H1 (cell line): ENCODE data around the gene CERKL. TPM values are rescaled to one million over a fixed set of nuclear protein-coding genes. Genes with fewer than 3 reads are reported as not detected.

Source experiments
- CTCF ChIA-PET: fragments of 300-600 bp; sonication (Branson Sonifier 250); formaldehyde crosslinking; loops from one replicate; lab custom pipeline; 2021; ENCODE audit not compliant: partially characterized antibody; lab: Charles Lee
- POLR2A ChIA-PET: fragments of 300-600 bp; sonication (Branson Sonifier 250); formaldehyde crosslinking; loops from one replicate; lab custom pipeline; 2021; ENCODE audit warnings: inconsistent platforms; ENCODE audit not compliant: partially characterized antibody; lab: Charles Lee
- DNase-seq, 2 experiments: peaks; one replicate each; pipeline versions ENCODE4 v3.0.0 to v3.0.0-alpha.2; 2010 to 2022; ENCODE audit warnings: low spot score in 2 of 2, low read depth in 1 of 2, mixed read lengths in 1 of 2
- FAIRE-seq: peaks from 2 replicates; lab custom pipeline; 2011; peaks lifted over from hg19 to GRCh38; lab: Jason Lieb, UNC
- H2AFZ ChIP-seq: 2 replicates; pipeline ENCODE4 v1.8.1; 2012; ENCODE audit warnings: low read length, inconsistent platforms
- H2AK5ac ChIP-seq: 2 replicates; pipeline ENCODE4 v1.6.1; 2013; ENCODE audit warnings: low read depth, low read length
- H2BK120ac ChIP-seq: replicated peaks from 2 replicates; pipeline ENCODE3; 2013; ENCODE audit warnings: low read depth, low read length, inconsistent platforms
- H2BK12ac ChIP-seq: 2 replicates; pipeline ENCODE4 v1.6.1; 2013; ENCODE audit warnings: low read depth, low read length
- H2BK15ac ChIP-seq: 2 replicates; pipeline ENCODE4 v1.6.1; 2013; ENCODE audit warnings: low read length
- H2BK20ac ChIP-seq: 2 replicates; pipeline ENCODE4 v1.6.1; 2013; ENCODE audit warnings: low read length
- H2BK5ac ChIP-seq: 2 replicates; pipeline ENCODE4 v1.6.1; 2013; ENCODE audit warnings: low read depth, low read length
- H3K14ac ChIP-seq: 2 replicates; pipeline ENCODE4 v1.6.1; 2013; ENCODE audit warnings: inconsistent platforms; ENCODE audit not compliant: insufficient read length
- H3K18ac ChIP-seq: 2 replicates; pipeline ENCODE4 v1.6.1; 2013; ENCODE audit warnings: low read length; ENCODE audit errors: extremely low read depth
- H3K23ac ChIP-seq: 2 replicates; pipeline ENCODE4 v1.6.1; 2013; ENCODE audit warnings: inconsistent platforms; ENCODE audit not compliant: insufficient read length
- H3K23me2 ChIP-seq: 2 replicates; pipeline ENCODE4 v1.6.1; 2013; ENCODE audit warnings: low read depth, low read length
- H3K27ac ChIP-seq: 2 replicates; pipeline ENCODE4 v1.6.1; 2011; ENCODE audit warnings: low read depth, low read length, inconsistent platforms
- H3K27me3 ChIP-seq, 4 experiments: replicated peaks in 1 of 4; 1 replicate in 1 of 4; 2 replicates in 3 of 4; pipeline versions ENCODE4 v1.6.1 to v1.8.1; 2011 to 2013; ENCODE audit warnings: low read length in 3 of 4, mild to moderate bottlenecking in 3 of 4, inconsistent platforms in 2 of 4, mixed read lengths in 2 of 4, moderate library complexity in 1 of 4; ENCODE audit not compliant: control insufficient read depth in 3 of 4, insufficient read depth in 3 of 4; ENCODE audit errors: extremely low read depth in 1 of 4
- H3K36me3 ChIP-seq, 4 experiments: 2 replicates each; pipeline versions ENCODE4 v1.6.1 to v1.8.1; 2011 to 2013; ENCODE audit warnings: mild to moderate bottlenecking in 4 of 4, low read length in 3 of 4, moderate library complexity in 2 of 4, control low read depth in 1 of 4, inconsistent platforms in 1 of 4; ENCODE audit not compliant: insufficient read depth in 4 of 4, control insufficient read depth in 2 of 4
- H3K4ac ChIP-seq: replicated peaks from 2 replicates; pipeline ENCODE3; 2013; ENCODE audit warnings: low read length, low read depth, mixed read lengths, inconsistent platforms; ENCODE audit not compliant: insufficient read length
- H3K4me1 ChIP-seq, 4 experiments: replicated peaks in 1 of 4; 1 replicate in 1 of 4; 2 replicates in 3 of 4; pipeline versions ENCODE4 v1.6.1 to v1.8.1; 2011 to 2013; ENCODE audit warnings: low read length in 3 of 4, inconsistent platforms in 2 of 4, mixed read lengths in 1 of 4; ENCODE audit not compliant: insufficient read depth in 4 of 4, control insufficient read depth in 3 of 4
- H3K4me2 ChIP-seq, 2 experiments: 2 replicates each; pipeline versions ENCODE4 v1.6.1 to v1.8.1; 2011 to 2013; ENCODE audit warnings: low read depth in 2 of 2, low read length in 2 of 2, control low read depth in 1 of 2, inconsistent platforms in 1 of 2, mild to moderate bottlenecking in 1 of 2; ENCODE audit not compliant: insufficient read depth in 1 of 2
- H3K4me3 ChIP-seq, 4 experiments: fragments of 200-600, 300-600 bp in 1 of 4; sonication (generic), shearing (Covaris generic), sonication (Bioruptor Twin) in 1 of 4; 2 replicates each; pipeline versions ENCODE4 v1.5.1 to v1.8.1; 2011 to 2016; ENCODE audit warnings: low read length in 4 of 4, low read depth in 3 of 4, control low read depth in 2 of 4, inconsistent platforms in 2 of 4, mild to moderate bottlenecking in 2 of 4, mixed read lengths in 1 of 4, moderate library complexity in 1 of 4; ENCODE audit not compliant: insufficient read depth in 2 of 4; ENCODE audit errors: extremely low read depth in 1 of 4
- H3K56ac ChIP-seq: replicated peaks from 2 replicates; pipeline ENCODE3; 2013; ENCODE audit warnings: low read depth, mild to moderate bottlenecking, mixed read lengths, low read length, inconsistent platforms; ENCODE audit not compliant: insufficient read length
- H3K79me1 ChIP-seq: 2 replicates; pipeline ENCODE4 v1.6.1; 2013; ENCODE audit warnings: low read depth, low read length, control low read depth
- H3K79me2 ChIP-seq, 2 experiments: 2 replicates each; pipeline versions ENCODE4 v1.6.1 to v1.8.1; 2012 to 2013; ENCODE audit warnings: low read length in 2 of 2, mild to moderate bottlenecking in 2 of 2, inconsistent platforms in 1 of 2; ENCODE audit not compliant: insufficient read depth in 2 of 2, control insufficient read depth in 1 of 2
- H3K9ac ChIP-seq, 4 experiments: replicated peaks in 1 of 4; 1 replicate in 1 of 4; 2 replicates in 3 of 4; pipeline versions ENCODE4 v1.6.1 to v1.8.1; 2011 to 2013; ENCODE audit warnings: low read depth in 3 of 4, low read length in 3 of 4, control low read depth in 2 of 4, mild to moderate bottlenecking in 2 of 4, moderate library complexity in 2 of 4, inconsistent platforms in 1 of 4; ENCODE audit errors: extremely low read depth in 1 of 4
- H3K9me3 ChIP-seq, 2 experiments: 2 replicates each; pipeline versions ENCODE4 v1.6.1 to v1.8.1; 2012 to 2013; ENCODE audit warnings: mild to moderate bottlenecking in 2 of 2, moderate library complexity in 2 of 2, control low read depth in 1 of 2, inconsistent platforms in 1 of 2, low read depth in 1 of 2, low read length in 1 of 2, mixed read lengths in 1 of 2; ENCODE audit not compliant: insufficient read depth in 2 of 2
- H4K20me1 ChIP-seq, 2 experiments: replicated peaks in 1 of 2; 2 replicates each; pipeline versions ENCODE3 to v1.8.1; 2011 to 2013; ENCODE audit warnings: inconsistent platforms in 2 of 2, low read length in 2 of 2, mild to moderate bottlenecking in 1 of 2; ENCODE audit not compliant: insufficient read depth in 2 of 2, control insufficient read depth in 1 of 2
- H4K5ac ChIP-seq: 2 replicates; pipeline ENCODE4 v1.6.1; 2013; ENCODE audit warnings: low read length, low read depth, mixed read lengths, inconsistent platforms; ENCODE audit not compliant: insufficient read length
- H4K8ac ChIP-seq: 2 replicates; pipeline ENCODE4 v1.8.0; 2013; ENCODE audit warnings: mild to moderate bottlenecking, moderate library complexity, low read length, inconsistent platforms; ENCODE audit not compliant: insufficient read depth; ENCODE audit errors: extremely low read depth
- H4K91ac ChIP-seq: replicated peaks from 2 replicates; pipeline ENCODE3; 2013; ENCODE audit warnings: low read length, mixed read lengths, inconsistent platforms; ENCODE audit not compliant: insufficient read length
- EP300 ChIP-seq, 2 experiments: IDR thresholded peaks; 1 replicate in 1 of 2; 2 replicates in 1 of 2; pipeline ENCODE4 v1.6.1; 2011 to 2012; ENCODE audit warnings: low read depth in 2 of 2, low read length in 2 of 2, mild to moderate bottlenecking in 2 of 2, borderline replicate concordance in 1 of 2, inconsistent platforms in 1 of 2, moderate library complexity in 1 of 2
- FOSL1 ChIP-seq: IDR thresholded peaks from 2 replicates; pipeline ENCODE4 v1.6.1; 2011; ENCODE audit warnings: mild to moderate bottlenecking, low read depth, low read length, moderate library complexity; ENCODE audit not compliant: insufficient read depth
- JUN ChIP-seq: IDR thresholded peaks from 2 replicates; pipeline ENCODE4 v1.6.1; 2011; ENCODE audit warnings: low read depth, mild to moderate bottlenecking, improper control_type of control experiment, low read length
- KDM4A ChIP-seq: IDR thresholded peaks from one replicate; pipeline ENCODE4 v1.7.1; 2012; ENCODE audit warnings: low read depth, mild to moderate bottlenecking, moderate library complexity, low read length, inconsistent platforms; ENCODE audit not compliant: severe bottlenecking
- PHF8 ChIP-seq: fragments of 200-600 bp; sonication (generic); conservative IDR thresholded peaks from 2 replicates; pipeline ENCODE4 v1.7.1; 2012; ENCODE audit warnings: low read depth, mild to moderate bottlenecking, inconsistent platforms, low read length, moderate library complexity
- RNF2 ChIP-seq: fragments of 200-900, 300-1000 bp; sonication (generic); IDR thresholded peaks from 2 replicates; pipeline ENCODE4 v1.7.1; 2016; ENCODE audit warnings: borderline replicate concordance, low read depth, mild to moderate bottlenecking, antibody characterized with exemption, low read length; ENCODE audit not compliant: poor library complexity, severe bottlenecking; ENCODE audit errors: missing control alignments
- SRF ChIP-seq: IDR thresholded peaks from 2 replicates; pipeline ENCODE4 v1.6.1; 2011; ENCODE audit warnings: mild to moderate bottlenecking, low read depth, low read length, moderate library complexity
- ZNF274 ChIP-seq: IDR thresholded peaks from 2 replicates; pipeline ENCODE4 v1.7.0; 2012; ENCODE audit warnings: low read length, borderline replicate concordance; ENCODE audit errors: extremely low read depth
- WGBS, 2 experiments: shearing (Covaris generic) in 1 of 2; methylation state at CpG; one replicate each; pipeline versions ENCODE4 v1.1.6 to v1.1.7; 2013 to 2015; ENCODE audit warnings: low lambda C conversion rate in 2 of 2, mixed read lengths in 2 of 2, inconsistent platforms in 1 of 2, low coverage in 1 of 2, missing lambda C conversion rate in 1 of 2; ENCODE audit not compliant: insufficient replicate concordance in 2 of 2, insufficient coverage in 1 of 2, insufficient read length in 1 of 2; ENCODE audit errors: extremely low coverage in 1 of 2, missing lambda C conversion rate in 1 of 2; 5-methylcytosine and 5-hydroxymethylcytosine counted together
- polyA plus RNA-seq, 7 experiments: library from polyadenylated mRNA; depleted of rRNA in 3 of 7; stranded (reverse) in 5 of 7; unstranded in 2 of 7; fragments of >200 nt in 5 of 7; fragments of 200-250 nt in 2 of 7; gene quantifications; 1 replicate in 5 of 7; 2 replicates in 1 of 7; 4 replicates in 1 of 7; pipeline versions ENCODE4 v1.2.1 to v1.2.3, GENCODE V29; 2011 to 2013; ENCODE audit warnings: missing spikeins in 2 of 7, mixed read lengths in 2 of 7
- total RNA-seq: library from RNA; stranded (reverse); fragmentation: NEBNext Ultra II Directional; extraction: Animal tissue kit (Norgen Biotek cat#: 25700); gene quantifications from 2 replicates; pipeline ENCODE4 v1.2.1, GENCODE V29; 2021

Gene CERKL
- total and polyA plus RNA-seq, 2 of the 8 experiments (the other 6 are each of a cell fraction or from before 2014, with no cell fraction given), result 0.05 TPM; not detected in 1

- 89% methylated on average over 3 of the region's 3 CpGs; no CpG with 5 or more reads in 1 of the 2 experiments for WGBS, 2 experiments
- Histone ChIP-seq H2AK5ac (no peak overlapping the region), H3K4ac (no peak overlapping the region), H4K20me1 (no peaks in the 10 kb centered on the region), H4K5ac (no peak overlapping the region), H3K14ac (no peak overlapping the region), H2BK120ac (no peak overlapping the region), H3K23ac (no peak overlapping the region), H4K91ac (no peak overlapping the region), H3K4me1 (peaks cover 0 to 7% (median 0%) of the 10 kb centered on the region in 4 experiments; a peak in 2 of 7 replicates), H3K9me3 (no peaks in the 10 kb centered on the region), H4K8ac (no peak overlapping the region), H2AFZ (0 out of 2 replicates have a peak overlapping the region, but pooled peaks have one; percentile 67), H3K79me2 (no peaks in the 10 kb centered on the region), H2BK15ac (no peak overlapping the region), H2BK12ac (no peak overlapping the region)
- CTCF ChIA-PET, result interaction anchor here (1.1 to 6.1 kb wide), 4 partner anchors 12 to 130 kb away, joined by 3 to 34 read pairs (median 14); no protein-coding TSS in a partner anchor
- DNase-seq, result no peak
- peak; percentile 45 for FAIRE-seq
- TF ChIP-seq PHF8 (no peak), EP300 (IDR thresholded peaks at IDR 0.05; ENCODE audit: borderline replicate concordance in 1 of 2, low read depth in 2 of 2, low read length in 2 of 2) (no peak), KDM4A (no peak), ZNF274 (no peak), FOSL1 (no peak), JUN (no peak), SRF (no peak), RNF2 (no peak)
- TF ChIP-seq, all 59 proteins: peak for 0
- H3K18ac ChIP-seq, result no peak overlapping the region
- H3K56ac ChIP-seq, result no peak overlapping the region
- no peak overlapping the region for H3K9ac ChIP-seq
- no peak overlapping the region for H3K4me2 ChIP-seq
- H3K4me3 ChIP-seq, result no peak overlapping the region
- no peaks in the 10 kb centered on the region for H3K79me1 ChIP-seq
- POLR2A ChIA-PET, result no interaction called here
- H2BK5ac ChIP-seq, result no peak overlapping the region
- H3K27ac ChIP-seq, result no peak overlapping the region
- no peaks in the 10 kb centered on the region for H3K36me3 ChIP-seq
- no peak overlapping the region for H2BK20ac ChIP-seq
- no peaks in the 10 kb centered on the region for H3K27me3 ChIP-seq
- H3K23me2 ChIP-seq, result no peaks in the 10 kb centered on the region
Measured at GRCh38 chr2:181585732-181586131, 71.2 kb downstream of the CERKL start.
